NCI-H524 treated with DMSO at 0.1 percent for 48 hours (cell line): ENCODE data around the gene TSC2.

Source experiments
- DNase-seq: peaks from one replicate; lab custom pipeline; 2025; lab: John Stamatoyannopoulos, UW

TSC2 gene

GRCh38 chr16:2047330-2048115 lies at the start of gene TSC2, which contains the start of gene NTHL1:
TSC2 (plus strand) TSS chr16:2047985; CDS start chr16:2048616, 631 bp downstream.
NTHL1 (minus strand) TSS chr16:2047834; CDS start chr16:2047823, 11 bp downstream.
- DNase-seq: peak; percentile 75

- DNase-seq: no peak
Measured at GRCh38 chr16:1998360-1998835, 49.4 kb upstream of the TSC2 start.

GRCh38 chr16:1998852-1999801 lies 48.7 kb upstream of the TSC2 start:
- DNase-seq: no peak

GRCh38 chr16:1999866-2000514 lies 47.8 kb upstream of the TSC2 start:
- no peak for DNase-seq

- no peak for DNase-seq
Measured at GRCh38 chr16:2001035-2001434, 46.8 kb upstream of the TSC2 start.

GRCh38 chr16:2001456-2002355 lies 46.1 kb upstream of the TSC2 start:
- no peak for DNase-seq

GRCh38 chr16:2002406-2003230 lies 45.2 kb upstream of the TSC2 start:
- no peak for DNase-seq

GRCh38 chr16:2003231-2003826 lies 44.5 kb upstream of the TSC2 start:
- DNase-seq: no peak

- DNase-seq: peak; percentile 86
Measured at GRCh38 chr16:2003827-2004641, 43.8 kb upstream of the TSC2 start.

- DNase-seq: no peak
Measured at GRCh38 chr16:2004795-2005517, 42.8 kb upstream of the TSC2 start.

- no peak for DNase-seq
Measured at GRCh38 chr16:2005646-2006045, 42.1 kb upstream of the TSC2 start.

- no peak for DNase-seq
Measured at GRCh38 chr16:2006317-2006716, 41.5 kb upstream of the TSC2 start.

GRCh38 chr16:2007081-2007836 lies 40.5 kb upstream of the TSC2 start:
- no peak for DNase-seq

GRCh38 chr16:2008009-2008526 lies 39.7 kb upstream of the TSC2 start:
- DNase-seq: no peak

GRCh38 chr16:2008631-2009163 lies 39.1 kb upstream of the TSC2 start:
- no peak for DNase-seq

GRCh38 chr16:2009164-2009711 lies 38.5 kb upstream of the TSC2 start:
- no peak for DNase-seq
